Activated naive CD8-positive, alpha-beta T cell treated with anti-CD3 and anti-CD28 coated beads, Interleukin-2, amount 50 U/mL, for 16 hours (primary cell): ENCODE results near the gene SLC34A1.

Experiments used
- DNase-seq: peaks from one replicate; pipeline ENCODE4 v3.0.0-alpha.2; 2020; ENCODE audit warnings: low read depth, low spot score

SLC34A1 gene

DNA sequence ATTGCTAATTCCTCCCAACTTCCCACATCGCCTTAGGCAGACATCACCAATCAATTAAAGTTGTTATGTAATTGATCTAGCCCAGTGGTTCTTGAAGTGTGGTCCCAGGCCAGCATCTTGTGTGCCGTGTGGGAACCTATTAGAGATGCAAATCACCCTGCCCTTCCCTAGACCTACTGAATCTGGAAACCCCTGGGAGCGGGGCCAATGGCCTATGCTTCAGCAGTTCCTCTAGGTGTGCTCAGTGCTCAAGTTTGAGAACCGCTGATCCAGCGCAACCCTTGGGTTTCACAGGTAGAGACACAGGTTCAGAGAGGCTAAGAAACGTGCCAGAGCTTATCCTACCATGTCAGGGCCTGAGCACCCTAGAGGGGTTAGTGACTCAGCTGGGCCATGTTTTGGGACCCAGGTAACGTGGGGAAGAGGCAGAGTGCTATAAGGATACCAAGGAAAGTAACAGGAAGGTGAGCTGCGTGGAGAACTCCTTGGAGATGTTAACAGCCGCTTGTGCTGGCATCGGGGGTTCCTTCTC, 4.4 kb downstream of the SLC34A1 start:
- no peak for DNase-seq

DNA sequence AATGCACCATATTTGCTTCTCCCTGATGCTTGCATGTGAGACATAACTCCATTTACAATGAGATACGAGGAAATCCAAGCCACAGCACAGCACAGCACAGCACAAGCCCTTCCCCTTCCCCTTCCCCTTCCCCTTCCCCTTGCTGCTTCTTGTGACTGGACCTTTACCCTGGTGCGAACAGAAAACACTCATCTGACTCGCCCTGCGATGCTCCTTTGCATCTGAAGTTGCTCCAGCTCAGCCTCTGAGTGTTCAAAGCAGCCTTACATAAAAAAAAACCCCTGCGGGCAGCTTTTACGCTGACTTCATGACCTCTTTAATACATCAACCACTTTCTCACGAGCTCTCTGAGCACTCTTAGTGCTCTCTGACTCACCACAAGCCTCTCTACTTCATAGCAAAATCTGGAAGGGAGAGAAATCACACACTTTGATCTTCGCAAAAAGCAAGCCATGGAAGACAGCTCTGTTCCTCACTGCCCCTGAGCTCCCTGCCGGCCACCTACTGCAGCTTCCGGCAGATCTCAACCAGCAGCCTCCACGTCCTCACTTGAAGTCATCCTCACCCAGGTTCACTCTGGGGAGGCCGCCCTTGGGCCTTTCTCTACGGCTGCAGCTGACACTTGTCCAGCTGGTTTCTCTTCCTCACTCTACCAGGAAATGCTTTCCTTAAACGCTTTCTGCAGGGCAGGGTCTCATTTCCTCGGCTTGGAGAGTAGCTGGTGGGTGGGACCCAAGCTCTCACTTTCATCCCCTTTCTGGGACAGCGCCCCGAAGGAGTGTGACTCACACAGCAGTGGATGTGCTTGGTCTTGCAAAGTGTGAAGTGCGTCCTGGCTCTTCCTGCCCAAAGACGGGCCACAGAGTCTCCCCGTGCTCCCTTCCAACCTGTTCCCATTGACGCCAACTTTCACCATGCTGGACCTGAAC, 5.3 kb downstream of the SLC34A1 start:
- no peak for DNase-seq

- peak; percentile 83 for DNase-seq
Observed at GRCh38 chr5:177390363-177391300, 6.4 kb downstream of the SLC34A1 start.

- DNase-seq: no peak
Observed at GRCh38 chr5:177392765-177393164, 8.5 kb downstream of the SLC34A1 start.

DNA sequence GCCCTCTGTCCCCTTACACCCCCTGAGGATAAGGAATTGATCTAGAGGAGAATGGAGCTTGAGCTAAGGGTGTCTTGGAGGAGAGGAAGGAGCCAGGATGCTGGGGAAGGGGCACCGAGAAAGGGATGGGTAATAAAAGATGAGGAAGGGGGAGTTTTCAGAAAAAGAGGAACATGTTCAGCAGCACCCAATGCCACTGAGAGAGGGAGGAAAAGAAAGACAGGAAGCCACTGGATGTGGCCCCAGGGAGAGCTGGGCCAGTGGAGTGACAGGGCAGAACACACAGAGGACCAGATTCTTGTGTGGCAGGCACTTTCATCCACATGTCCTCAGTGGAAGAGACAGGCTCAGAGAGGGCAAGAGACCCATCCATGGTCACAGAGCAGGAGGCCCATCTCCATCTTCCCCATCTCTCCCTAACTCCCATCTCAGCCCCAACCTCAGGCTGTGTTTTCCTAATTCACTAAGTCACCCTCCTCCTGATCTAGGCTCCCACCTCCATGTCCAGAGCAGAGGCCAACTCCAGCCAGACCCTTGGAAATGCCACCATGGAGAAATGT, 9.1 kb downstream of the SLC34A1 start:
- no peak for DNase-seq

GRCh38 chr5:177393990-177394389, 9.8 kb downstream of the SLC34A1 start:
- no peak for DNase-seq

DNA sequence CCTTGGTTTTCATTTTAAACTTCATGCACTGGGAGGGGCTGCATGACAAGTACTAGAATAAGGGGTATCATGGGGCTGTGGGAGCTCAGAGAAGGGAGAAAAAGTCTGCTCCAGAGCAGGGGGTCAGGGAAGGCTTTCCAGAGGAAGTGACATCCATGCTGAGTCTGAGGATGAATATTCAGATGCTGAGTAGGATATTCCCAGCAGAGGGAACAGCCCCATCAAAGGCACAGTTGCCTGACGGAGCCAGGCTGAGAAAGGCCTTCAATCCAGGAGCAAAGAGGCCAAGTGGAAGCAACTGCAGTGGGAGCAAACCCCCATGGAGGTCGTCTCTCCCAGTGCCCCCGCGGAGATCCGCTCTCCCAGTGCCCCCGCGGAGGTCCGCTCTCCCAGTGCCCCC, 11.8 kb downstream of the SLC34A1 start:
- DNase-seq: no peak

GRCh38 chr5:177396807-177397206, 12.6 kb downstream of the SLC34A1 start:
- no peak for DNase-seq

DNA sequence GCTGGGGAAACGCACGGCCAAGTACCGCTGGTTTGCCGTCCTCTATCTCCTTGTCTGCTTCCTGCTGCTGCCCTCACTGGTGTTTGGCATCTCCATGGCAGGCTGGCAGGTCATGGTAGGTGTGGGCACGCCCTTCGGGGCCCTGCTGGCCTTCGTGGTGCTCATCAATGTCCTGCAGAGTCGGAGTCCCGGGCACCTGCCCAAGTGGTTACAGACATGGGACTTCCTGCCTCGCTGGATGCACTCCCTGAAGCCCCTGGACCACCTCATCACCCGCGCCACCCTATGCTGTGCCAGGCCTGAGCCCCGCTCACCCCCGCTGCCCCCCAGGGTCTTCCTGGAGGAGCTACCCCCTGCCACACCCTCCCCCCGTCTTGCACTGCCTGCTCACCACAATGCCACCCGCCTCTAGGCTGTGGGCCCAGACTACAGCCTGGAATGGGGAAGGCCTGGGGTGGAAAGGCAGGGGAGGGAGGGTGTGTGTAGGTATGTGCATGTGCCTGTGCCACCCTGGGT, 13.7 kb downstream of the SLC34A1 start:
- no peak for DNase-seq

GRCh38 chr5:177399997-177400868, 16.0 kb downstream of the SLC34A1 start, which contains the start of gene PFN3:
Gene PFN3 (minus strand): TSS chr5:177400661. CDS start chr5:177400576, 85 bp downstream.
- no peak for DNase-seq

DNA sequence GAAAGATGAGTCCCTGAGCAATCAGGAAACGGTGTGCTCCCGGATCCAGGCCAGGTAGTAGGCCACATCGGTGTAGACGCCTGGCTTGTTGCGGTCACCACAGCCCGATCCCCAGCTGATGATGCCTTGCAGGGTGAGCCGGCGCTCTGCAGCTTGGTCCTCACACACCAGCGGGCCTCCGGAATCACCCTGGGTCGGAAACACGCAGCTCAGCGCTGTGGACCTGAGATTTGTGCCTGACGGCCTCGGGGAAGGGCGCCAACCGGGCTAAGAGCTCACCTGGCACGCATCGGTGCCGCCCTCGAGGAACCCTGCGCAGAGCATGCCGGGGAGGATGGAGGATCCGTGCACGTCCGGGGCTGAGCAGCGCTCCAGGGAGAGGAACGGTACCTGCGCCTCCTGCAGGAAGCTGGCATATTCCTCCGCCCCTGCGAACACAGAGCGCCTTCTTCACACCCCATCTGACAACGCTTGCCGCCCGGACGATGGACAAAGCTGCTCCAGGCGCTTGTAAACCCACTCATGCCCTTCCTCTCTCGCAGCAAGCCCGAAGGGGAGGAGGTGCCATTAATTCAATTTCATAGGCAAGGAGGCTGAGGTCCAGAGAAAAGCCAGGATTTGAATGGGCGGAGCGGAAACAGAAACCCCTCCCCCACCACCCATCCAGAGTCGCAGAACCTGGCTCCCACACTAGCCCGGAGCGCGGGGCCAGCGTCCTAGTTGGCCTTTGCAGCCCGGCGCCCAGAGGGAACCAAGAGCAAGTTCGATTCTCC, 18.2 kb downstream of the SLC34A1 start:
- DNase-seq: peak; percentile 25

- DNase-seq: no peak
Observed at GRCh38 chr5:177403102-177403791, 19.0 kb downstream of the SLC34A1 start.

GRCh38 chr5:177403792-177404640, 19.8 kb downstream of the SLC34A1 start:
- peak; percentile 66 for DNase-seq

- no peak for DNase-seq
Observed at GRCh38 chr5:177404641-177405179, 20.5 kb downstream of the SLC34A1 start.

DNA sequence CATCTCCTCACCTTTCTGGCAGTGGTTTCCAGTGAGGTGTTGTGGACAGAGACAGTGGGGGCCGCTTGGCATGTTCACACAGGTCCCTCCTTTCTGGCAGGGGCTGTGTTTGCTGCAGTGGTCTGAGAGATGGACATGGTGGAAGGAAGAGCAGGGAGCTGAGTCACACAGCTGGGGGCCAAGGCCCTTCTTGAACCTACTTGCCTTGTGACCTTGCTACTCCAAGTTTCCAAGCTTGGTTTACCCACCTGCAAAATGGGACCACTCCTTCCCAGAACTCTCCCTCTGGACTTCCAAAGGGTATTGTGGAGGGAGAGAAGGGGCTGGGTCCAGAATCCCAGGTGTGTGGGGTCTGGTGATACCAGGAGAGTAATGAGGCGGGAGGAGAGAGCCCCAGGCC, 21.1 kb downstream of the SLC34A1 start:
- DNase-seq: no peak

DNA sequence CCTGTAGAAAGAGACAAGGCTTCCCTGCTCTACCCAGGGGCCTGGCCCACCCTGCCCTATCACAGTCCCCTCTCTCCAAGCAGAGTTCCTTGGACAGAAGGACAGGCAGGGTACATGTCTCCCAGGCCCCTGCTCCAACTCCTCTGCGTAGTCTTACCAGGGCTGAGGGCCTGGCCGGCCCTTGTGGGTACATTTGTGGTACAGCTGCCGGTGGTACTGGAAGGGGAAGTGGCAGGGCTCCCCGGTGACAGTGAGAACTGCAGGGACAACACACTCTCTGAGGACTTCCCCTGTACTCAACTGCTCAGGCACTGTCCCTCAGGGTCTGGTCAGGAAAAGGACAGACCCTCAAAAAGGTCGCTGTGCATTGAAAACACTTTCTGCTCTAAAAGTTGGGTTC, 21.6 kb downstream of the SLC34A1 start:
- DNase-seq: no peak

DNA sequence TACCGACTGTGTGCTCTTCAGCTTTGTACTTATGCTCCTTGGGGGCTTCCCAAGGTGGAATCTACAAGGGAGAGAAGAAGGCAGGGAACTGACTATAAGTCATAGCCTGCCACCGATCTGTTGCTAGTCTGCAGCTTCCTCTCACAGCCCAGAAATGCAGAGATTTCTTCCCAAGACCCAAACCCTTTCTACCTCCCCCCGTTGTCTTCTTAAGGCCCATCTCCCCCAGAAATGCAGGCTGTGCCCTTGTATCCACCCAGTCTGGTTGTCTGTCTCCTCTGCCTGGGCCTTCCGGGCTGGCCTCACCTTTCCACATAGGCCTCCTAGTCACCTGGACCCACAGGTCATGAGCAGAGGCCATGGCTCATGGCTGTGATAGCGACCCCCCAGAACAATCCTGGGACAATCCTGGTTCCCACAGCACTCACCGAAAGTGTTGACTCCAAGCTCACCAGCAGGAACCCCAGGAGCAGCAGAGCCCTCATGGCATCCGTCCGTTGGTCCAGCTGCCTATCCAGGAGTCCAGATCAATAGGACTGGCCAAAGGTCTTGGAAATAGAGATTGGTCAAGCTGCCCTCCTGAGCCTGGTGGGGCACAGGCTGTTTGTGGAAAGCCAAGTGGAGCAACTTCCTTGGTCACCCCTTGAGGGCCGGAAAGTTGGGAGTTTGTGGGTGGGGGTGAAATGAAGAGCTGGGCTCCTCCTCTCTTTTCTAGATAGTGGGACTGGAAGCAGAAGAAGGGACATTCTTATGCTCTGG, 25.0 kb downstream of the SLC34A1 start, which contains the start of gene F12:
Gene F12 (minus strand): TSS at position 522 of the 759 bp plus-strand sequence. CDS start 37 bp downstream, at position 485.
- no peak for DNase-seq
